ENCODE measurements around the gene GRIN2C. TPM values are rescaled to one million over a fixed set of nuclear protein-coding genes. Genes with fewer than 3 reads are reported as not detected.
"Not testable (repeated sequence)": the region's sequence is repeated elsewhere in the genome, so short reads cannot be mapped to it uniquely, and the experiment has no call there.

The GRIN2C gene
- polyA plus RNA-seq, 4 donors: 0.28 to 0.37 TPM; not detected in 2

GRCh38 chr17:74870512-74870911, 10.8 kb upstream of the GRIN2C start:
- H3K9me3 ChIP-seq (ENCODE audit: control insufficient read depth in 2 of 2, insufficient read depth in 1 of 2, low read depth in 1 of 2, low read length in 1 of 2): no peaks in the 10 kb centered on the region

GRCh38 chr17:74870028-74870427, 10.3 kb upstream of the GRIN2C start:
- not testable (repeated sequence) for DNase-seq; H3K36me3 ChIP-seq (ENCODE audit: control insufficient read depth in 3 of 3, insufficient read depth in 2 of 3, low read depth in 1 of 3, low read length in 3 of 3); H3K9me3 ChIP-seq (ENCODE audit: control insufficient read depth in 2 of 2, insufficient read depth in 1 of 2, low read depth in 1 of 2, low read length in 1 of 2); H3K27ac ChIP-seq (ENCODE audit: low read depth in 1 of 3, low read length in 2 of 3); H3K4me3 ChIP-seq (ENCODE audit: low read depth in 1 of 3, low read length in 3 of 3); H3K27me3 ChIP-seq (ENCODE audit: control insufficient read depth in 3 of 3, insufficient read depth in 3 of 3, low read length in 3 of 3); FAIRE-seq
- 77 to 88% (median 86%) methylated on average over 9 of the region's 9 CpGs for WGBS, 3 donors
- H3K4me1 ChIP-seq (ENCODE audit: control insufficient read depth in 3 of 3, insufficient read depth in 2 of 3, low read depth in 1 of 3, low read length in 2 of 3): peaks cover 0 to 15% (median 3%) of the 10 kb centered on the region in 3 donors

More at GRCh38 chr17:74870512-74870911, 10.8 kb upstream of the GRIN2C start:
- 90 to 98% (median 91%) methylated on average over 3 of the region's 3 CpGs for WGBS, 3 donors
- no peaks in the 10 kb centered on the region for H3K27me3 ChIP-seq (ENCODE audit: control insufficient read depth in 3 of 3, insufficient read depth in 3 of 3, low read length in 3 of 3)
- no peak overlapping the region for H3K4me3 ChIP-seq (ENCODE audit: low read depth in 1 of 3, low read length in 3 of 3)
- H3K36me3 ChIP-seq (ENCODE audit: control insufficient read depth in 3 of 3, insufficient read depth in 2 of 3, low read depth in 1 of 3, low read length in 3 of 3): no peaks in the 10 kb centered on the region
- peaks cover 0 to 15% (median 3%) of the 10 kb centered on the region in 3 donors for H3K4me1 ChIP-seq (ENCODE audit: control insufficient read depth in 3 of 3, insufficient read depth in 2 of 3, low read depth in 1 of 3, low read length in 2 of 3)
- DNase-seq: no peak
- H3K27ac ChIP-seq (ENCODE audit: low read depth in 1 of 3, low read length in 2 of 3): no peak overlapping the region
- FAIRE-seq: no peak

GRCh38 chr17:74868908-74869255, 9.2 kb upstream of the GRIN2C start:
- FAIRE-seq: no peak
- no peak for DNase-seq
- H3K9me3 ChIP-seq (ENCODE audit: control insufficient read depth in 2 of 2, insufficient read depth in 1 of 2, low read depth in 1 of 2, low read length in 1 of 2): no peaks in the 10 kb centered on the region
- H3K27ac ChIP-seq (ENCODE audit: low read depth in 1 of 3, low read length in 2 of 3): no peak overlapping the region
- no peaks in the 10 kb centered on the region for H3K27me3 ChIP-seq (ENCODE audit: control insufficient read depth in 3 of 3, insufficient read depth in 3 of 3, low read length in 3 of 3)
- peaks cover 0 to 5% (median 0%) of the 10 kb centered on the region in 3 donors for H3K36me3 ChIP-seq (ENCODE audit: control insufficient read depth in 3 of 3, insufficient read depth in 2 of 3, low read depth in 1 of 3, low read length in 3 of 3)
- 87 to 92% (median 90%) methylated on average over 6 of the region's 6 CpGs for WGBS, 3 donors
- no peak overlapping the region for H3K4me3 ChIP-seq (ENCODE audit: low read depth in 1 of 3, low read length in 3 of 3)
- H3K4me1 ChIP-seq (ENCODE audit: control insufficient read depth in 3 of 3, insufficient read depth in 2 of 3, low read depth in 1 of 3, low read length in 2 of 3): peaks cover 0 to 11% (median 3%) of the 10 kb centered on the region in 3 donors

- FAIRE-seq: no peak
- whole genome bisulfite sequencing, 3 donors: 74 to 80% (median 78%) methylated on average over 12 of the region's 12 CpGs
Observed at GRCh38 chr17:74868251-74868907, 8.7 kb upstream of the GRIN2C start.

GRCh38 chr17:74866198-74866835, 6.6 kb upstream of the GRIN2C start:
- DNase-seq (no peak), FAIRE-seq (no peak)
- WGBS, 3 donors: 76 to 77% (median 76%) methylated on average over 19 of the region's 19 CpGs
- Histone ChIP-seq H3K4me1 (ENCODE audit: control insufficient read depth in 3 of 3, insufficient read depth in 2 of 3, low read depth in 1 of 3, low read length in 2 of 3) (peaks cover 0 to 12% (median 0%) of the 10 kb centered on the region in 3 donors), H3K4me3 (ENCODE audit: low read depth in 1 of 3, low read length in 3 of 3) (no peak overlapping the region), H3K27me3 (ENCODE audit: control insufficient read depth in 3 of 3, insufficient read depth in 3 of 3, low read length in 3 of 3) (peaks cover 0 to 7% (median 2%) of the 10 kb centered on the region in 3 donors), H3K36me3 (ENCODE audit: control insufficient read depth in 3 of 3, insufficient read depth in 2 of 3, low read depth in 1 of 3, low read length in 3 of 3) (peaks cover 0 to 7% (median 0%) of the 10 kb centered on the region in 3 donors), H3K9me3 (ENCODE audit: control insufficient read depth in 2 of 2, insufficient read depth in 1 of 2, low read depth in 1 of 2, low read length in 1 of 2) (no peaks in the 10 kb centered on the region), H3K27ac (ENCODE audit: low read depth in 1 of 3, low read length in 2 of 3) (no peak overlapping the region)

More at GRCh38 chr17:74868251-74868907, 8.7 kb upstream of the GRIN2C start:
- Histone ChIP-seq H3K9me3 (ENCODE audit: control insufficient read depth in 2 of 2, insufficient read depth in 1 of 2, low read depth in 1 of 2, low read length in 1 of 2) (no peaks in the 10 kb centered on the region), H3K4me1 (ENCODE audit: control insufficient read depth in 3 of 3, insufficient read depth in 2 of 3, low read depth in 1 of 3, low read length in 2 of 3) (peaks cover 0 to 9% (median 3%) of the 10 kb centered on the region in 3 donors), H3K4me3 (ENCODE audit: low read depth in 1 of 3, low read length in 3 of 3) (no peak overlapping the region), H3K36me3 (ENCODE audit: control insufficient read depth in 3 of 3, insufficient read depth in 2 of 3, low read depth in 1 of 3, low read length in 3 of 3) (peaks cover 0 to 7% (median 0%) of the 10 kb centered on the region in 3 donors), H3K27me3 (ENCODE audit: control insufficient read depth in 3 of 3, insufficient read depth in 3 of 3, low read length in 3 of 3) (no peaks in the 10 kb centered on the region), H3K27ac (ENCODE audit: low read depth in 1 of 3, low read length in 2 of 3) (no peak overlapping the region)
- no peak for DNase-seq

GRCh38 chr17:74865504-74866197, 6.0 kb upstream of the GRIN2C start:
- peaks cover 0 to 14% (median 8%) of the 10 kb centered on the region in 3 donors for H3K27me3 ChIP-seq (ENCODE audit: control insufficient read depth in 3 of 3, insufficient read depth in 3 of 3, low read length in 3 of 3)
- WGBS, 3 donors: 69 to 82% (median 74%) methylated on average over 18 to 19 of the region's 19 CpGs
- H3K36me3 ChIP-seq (ENCODE audit: control insufficient read depth in 3 of 3, insufficient read depth in 2 of 3, low read depth in 1 of 3, low read length in 3 of 3): peaks cover 0 to 7% (median 0%) of the 10 kb centered on the region in 3 donors
- FAIRE-seq (no peak), DNase-seq (no peak)
- H3K9me3 ChIP-seq (ENCODE audit: control insufficient read depth in 2 of 2, insufficient read depth in 1 of 2, low read depth in 1 of 2, low read length in 1 of 2): no peaks in the 10 kb centered on the region
- no peak overlapping the region for H3K27ac ChIP-seq (ENCODE audit: low read depth in 1 of 3, low read length in 2 of 3)
- H3K4me3 ChIP-seq (ENCODE audit: low read depth in 1 of 3, low read length in 3 of 3): no peak overlapping the region
- peaks cover 0 to 17% (median 2%) of the 10 kb centered on the region in 3 donors for H3K4me1 ChIP-seq (ENCODE audit: control insufficient read depth in 3 of 3, insufficient read depth in 2 of 3, low read depth in 1 of 3, low read length in 2 of 3)

- Histone ChIP-seq H3K27me3 (ENCODE audit: control insufficient read depth in 3 of 3, insufficient read depth in 3 of 3, low read length in 3 of 3) (peaks cover 0 to 21% (median 16%) of the 10 kb centered on the region in 3 donors), H3K27ac (ENCODE audit: low read depth in 1 of 3, low read length in 2 of 3) (no peak overlapping the region), H3K4me1 (ENCODE audit: control insufficient read depth in 3 of 3, insufficient read depth in 2 of 3, low read depth in 1 of 3, low read length in 2 of 3) (peaks cover 0 to 20% (median 3%) of the 10 kb centered on the region in 3 donors), H3K4me3 (ENCODE audit: low read depth in 1 of 3, low read length in 3 of 3) (no peak overlapping the region), H3K9me3 (ENCODE audit: control insufficient read depth in 2 of 2, insufficient read depth in 1 of 2, low read depth in 1 of 2, low read length in 1 of 2) (no peaks in the 10 kb centered on the region), H3K36me3 (ENCODE audit: control insufficient read depth in 3 of 3, insufficient read depth in 2 of 3, low read depth in 1 of 3, low read length in 3 of 3) (peaks cover 0 to 7% (median 0%) of the 10 kb centered on the region in 3 donors)
- no peak for FAIRE-seq
- 23 to 27% (median 26%) methylated on average over 11 of the region's 11 CpGs for WGBS, 3 donors
- DNase-seq: peak; percentile 64 to 76
Observed at GRCh38 chr17:74864866-74865395, 5.2 kb upstream of the GRIN2C start.

GRCh38 chr17:74864297-74864865, 4.7 kb upstream of the GRIN2C start:
- FAIRE-seq (no peak), DNase-seq (no peak)
- Histone ChIP-seq H3K27me3 (ENCODE audit: control insufficient read depth in 3 of 3, insufficient read depth in 3 of 3, low read length in 3 of 3) (peaks cover 0 to 25% (median 17%) of the 10 kb centered on the region in 3 donors), H3K9me3 (ENCODE audit: control insufficient read depth in 2 of 2, insufficient read depth in 1 of 2, low read depth in 1 of 2, low read length in 1 of 2) (no peaks in the 10 kb centered on the region), H3K4me1 (ENCODE audit: control insufficient read depth in 3 of 3, insufficient read depth in 2 of 3, low read depth in 1 of 3, low read length in 2 of 3) (peaks cover 0 to 20% (median 3%) of the 10 kb centered on the region in 3 donors), H3K27ac (ENCODE audit: low read depth in 1 of 3, low read length in 2 of 3) (no peak overlapping the region), H3K4me3 (ENCODE audit: low read depth in 1 of 3, low read length in 3 of 3) (no peak overlapping the region), H3K36me3 (ENCODE audit: control insufficient read depth in 3 of 3, insufficient read depth in 2 of 3, low read depth in 1 of 3, low read length in 3 of 3) (peaks cover 0 to 7% (median 0%) of the 10 kb centered on the region in 3 donors)
- WGBS, 3 donors: 88 to 91% (median 91%) methylated on average over 13 to 15 of the region's 15 CpGs

Measured in small intestine (tissue), 7 donors.